Ecto neural progenitor cell (in vitro differentiated cells): ENCODE measurements around the gene MAPK8IP3.

Experiments
- DNase-seq: peaks from one replicate; pipeline ENCODE4 v3.0.0-alpha.2; 2018; ENCODE audit warnings: low spot score

Gene MAPK8IP3

GRCh38 chr16:1773703-1774447 lies 67.9 kb downstream of the MAPK8IP3 start:
- DNase-seq, result no peak

- DNase-seq, result no peak
These were observed 68.4 kb downstream of the MAPK8IP3 start for GRCh38 chr16:1774448-1774780.

GRCh38 chr16:1775006-1775845 lies 69.2 kb downstream of the MAPK8IP3 start:
- DNase-seq, result no peak

- DNase-seq, result no peak
These were observed 70.1 kb downstream of the MAPK8IP3 start for GRCh38 chr16:1775846-1776671.

- DNase-seq, result no peak
These were observed 70.6 kb downstream of the MAPK8IP3 start for GRCh38 chr16:1776672-1776955.

- DNase-seq, result no peak
These were observed 71.0 kb downstream of the MAPK8IP3 start for GRCh38 chr16:1776991-1777374.

- no peak for DNase-seq
These were observed 71.6 kb downstream of the MAPK8IP3 start for GRCh38 chr16:1777375-1778199.

- no peak for DNase-seq
These were observed 72.5 kb downstream of the MAPK8IP3 start for GRCh38 chr16:1778200-1779179.

GRCh38 chr16:1779234-1779701 lies 73.3 kb downstream of the MAPK8IP3 start:
- DNase-seq, result no peak

GRCh38 chr16:1779741-1780676 lies 74.0 kb downstream of the MAPK8IP3 start:
- no peak for DNase-seq

- DNase-seq, result no peak
These were observed 74.7 kb downstream of the MAPK8IP3 start for GRCh38 chr16:1780677-1781072.

- no peak for DNase-seq
These were observed 75.3 kb downstream of the MAPK8IP3 start for GRCh38 chr16:1781254-1781653.

- DNase-seq, result no peak
These were observed 75.9 kb downstream of the MAPK8IP3 start for GRCh38 chr16:1781758-1782407.

GRCh38 chr16:1782408-1783264 lies 76.6 kb downstream of the MAPK8IP3 start, which contains the start of the genes NUBP2 and SPSB3:
Gene NUBP2, plus strand, starts transcription at chr16:1782960. Its CDS starts 61 bp downstream, at chr16:1783021.
Gene SPSB3, minus strand, starts transcription at chr16:1782571. Its CDS starts 1,088 bp downstream, at chr16:1781483.
- peak; percentile 100 for DNase-seq

- DNase-seq, result no peak
These were observed 79.2 kb downstream of the MAPK8IP3 start for GRCh38 chr16:1784977-1785845.

- no peak for DNase-seq
These were observed 79.8 kb downstream of the MAPK8IP3 start for GRCh38 chr16:1785846-1786170.
